A549 (cell line): ENCODE data around the gene G2E3. TPM values are rescaled to one million over a fixed set of nuclear protein-coding genes. Genes with fewer than 3 reads are reported as not detected.
A peak's percentile ranks its signal among the peaks of the same experiment; 100 is the strongest.

ENCODE experiments used
- ATAC-seq, 2 experiments: fragments of 200-7000 bp in 1 of 2; fragments of >200 bp in 1 of 2; cut with Nextera tagmentation in 1 of 2; cut with Tn5 transposase in 1 of 2; 3 replicates each; pipeline versions ENCODE4 v1.8.0 to v1.9.1; 2018 to 2020; ENCODE audit warnings: mild to moderate bottlenecking in 1 of 2, moderate library complexity in 1 of 2
- CTCF ChIA-PET: fragments of 300-600 bp; sonication (Branson Sonifier 250); formaldehyde crosslinking; extraction: SDS; loops from one replicate; lab custom pipeline; 2021; ENCODE audit warnings: antibody characterized with exemption, inconsistent platforms; lab: Yijun Ruan, JAX
- POLR2A ChIA-PET: fragments of 350-600 bp; formaldehyde crosslinking; extraction: SDS; loops from one replicate; lab custom pipeline; 2021; ENCODE audit warnings: antibody characterized with exemption, inconsistent platforms; lab: Yijun Ruan, JAX
- DNase-seq, 2 experiments: peaks; one replicate each; pipeline versions ENCODE4 v3.0.0 to v3.0.0-alpha.2; 2011 to 2016; ENCODE audit warnings: low read depth in 1 of 2, low spot score in 1 of 2
- FAIRE-seq: peaks from 2 replicates; lab custom pipeline; 2011; peaks lifted over from hg19 to GRCh38; lab: Jason Lieb, UNC
- H3K27ac ChIP-seq, 2 experiments: fragments of >200 bp; sonication (Bioruptor Twin); formaldehyde crosslinking; 3 replicates each; pipeline ENCODE4 v1.5.1; 2016 to 2017
- H3K4me1 ChIP-seq: fragments of >200 bp; sonication (Bioruptor Twin); formaldehyde crosslinking; 3 replicates; pipeline ENCODE4 v1.6.1; 2016
- H3K4me2 ChIP-seq: fragments of >200 bp; sonication (Bioruptor Twin); formaldehyde crosslinking; 3 replicates; pipeline ENCODE4 v1.6.1; 2016
- H3K4me3 ChIP-seq: fragments of >200 bp; sonication (Bioruptor Twin); formaldehyde crosslinking; 3 replicates; pipeline ENCODE4 v1.5.1; 2016
- H3K9me3 ChIP-seq: fragments of >200 bp; sonication (Bioruptor Twin); formaldehyde crosslinking; 3 replicates; pipeline ENCODE4 v1.6.1; 2016
- BCL3 ChIP-seq: fragments of >200 bp; sonication (Bioruptor Twin); formaldehyde crosslinking; IDR thresholded peaks from 3 replicates; pipeline ENCODE4 v1.6.1; 2016
- BHLHE40 ChIP-seq: IDR thresholded peaks from 2 replicates; pipeline ENCODE4 v1.6.1; 2012; ENCODE audit warnings: low read depth, low read length, inconsistent platforms
- CEBPB ChIP-seq, 2 experiments: fragments of >200 bp in 1 of 2; sonication (Bioruptor Twin) in 1 of 2; formaldehyde crosslinking in 1 of 2; IDR thresholded peaks; 2 replicates each; pipeline ENCODE4 v1.6.1; 2012 to 2016
- EHF ChIP-seq: fragments of 250-450 bp; sonication (Bioruptor Pico); IDR thresholded peaks from 2 replicates; pipeline ENCODE4 v1.5.0; 2020; ENCODE audit warnings: mild to moderate bottlenecking
- EHMT2 ChIP-seq: fragments of 200-600 bp; sonication (generic); IDR thresholded peaks from 2 replicates; pipeline ENCODE4 v1.6.1; 2016; ENCODE audit warnings: antibody characterized with exemption, low read depth, mild to moderate bottlenecking, moderate library complexity
- FOSL2 ChIP-seq, 2 experiments: fragments of 450-650 bp in 1 of 2; fragments of >200 bp in 1 of 2; sonication (Bioruptor Twin) in 1 of 2; formaldehyde crosslinking; IDR thresholded peaks; 2 replicates each; pipeline versions ENCODE4 v1.5.0 to v1.6.1; 2016 to 2020; ENCODE audit warnings: mild to moderate bottlenecking in 1 of 2, moderate library complexity in 1 of 2
- NFE2L2 ChIP-seq: fragments of 150-350 bp; conservative IDR thresholded peaks from 2 replicates; pipeline ENCODE4 v1.6.1; 2014; ENCODE audit warnings: low read length
- POLR2A ChIP-seq: IDR thresholded peaks from 2 replicates; pipeline ENCODE4 v1.6.1; 2012; ENCODE audit warnings: mild to moderate bottlenecking, low read length
- RFX5 ChIP-seq: fragments of 450-650 bp; IDR thresholded peaks from 2 replicates; pipeline ENCODE4 v1.7.1; 2014; ENCODE audit warnings: antibody characterized with exemption, mild to moderate bottlenecking, moderate library complexity
- ZSCAN20 ChIP-seq: fragments of 250-450 bp; sonication (Bioruptor Pico); IDR thresholded peaks from 2 replicates; pipeline ENCODE4 v1.8.0; 2022; ENCODE audit warnings: mild to moderate bottlenecking, moderate library complexity
- WGBS: methylation state at CpG from one replicate; pipeline ENCODE4 v1.1.6; 2017; ENCODE audit errors: missing lambda C conversion rate; 5-methylcytosine and 5-hydroxymethylcytosine counted together
- polyA plus RNA-seq, 4 experiments: library from polyadenylated mRNA; depleted of rRNA in 3 of 4; stranded (reverse); fragments of >200 nt; fragmentation: RNase III in 1 of 4; extraction: RNeasy Plus Mini Kit Qiagen cat#74134 plus additional on column Dnase treatment in 1 of 4; gene quantifications; 2 replicates in 3 of 4; 3 replicates in 1 of 4; pipeline ENCODE4 v1.2.3, GENCODE V29; 2011 to 2017
- TF ChIP-seq, protein P1 (sequence below): fragments of 200-600 bp; sonication (generic); IDR thresholded peaks from 2 replicates; pipeline ENCODE4 v1.6.1; 2016; ENCODE audit warnings: antibody characterized with exemption, mild to moderate bottlenecking, moderate library complexity
- TF ChIP-seq, protein P2 (sequence below): fragments of 250-450 bp; sonication (Bioruptor Pico); IDR thresholded peaks from 2 replicates; pipeline ENCODE4 v1.5.0; 2020; ENCODE audit warnings: low read depth, mild to moderate bottlenecking, moderate library complexity
- TF ChIP-seq, protein P3 (sequence below): fragments of 450-650 bp; IDR thresholded peaks from 2 replicates; pipeline ENCODE4 v1.6.1; 2014; ENCODE audit warnings: antibody characterized with exemption

Gene G2E3
- polyA plus RNA-seq, 2 of the 4 experiments (the other 2 are of a cell fraction): 18.2 to 27.9 TPM

DNA sequence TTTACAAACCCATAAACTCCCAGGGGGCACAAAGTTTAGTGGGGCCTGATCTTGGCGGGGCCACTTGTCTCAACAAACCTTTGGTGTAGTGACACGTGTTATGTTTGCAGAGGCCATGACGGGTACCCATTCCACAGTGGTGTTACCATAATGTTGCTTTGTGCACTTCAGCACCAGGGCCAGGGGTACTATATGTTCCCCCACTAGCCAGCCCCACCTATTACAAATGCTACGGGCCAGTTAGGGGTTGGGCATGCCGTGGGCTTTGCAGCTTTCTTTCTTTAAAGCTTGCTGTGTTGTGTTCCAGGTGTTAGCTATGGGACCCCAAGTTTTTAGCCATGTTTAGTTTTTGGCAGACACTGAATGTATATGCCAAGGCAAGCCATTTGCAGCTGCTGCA is 30.8 kb upstream of the G2E3 start:
- POLR2A ChIA-PET: interaction anchor here (0.6 kb wide), 1 partner anchor 30 kb away, joined by 3 read pairs; no protein-coding TSS in a partner anchor
- CTCF ChIA-PET: interaction anchor here (0.6 kb wide), 1 partner anchor 11 kb away, joined by 3 read pairs; no protein-coding TSS in a partner anchor
- no peaks in the 10 kb centered on the region for H3K9me3 ChIP-seq
- WGBS: 44% methylated on average over 5 of the region's 5 CpGs
- no peak for TF ChIP-seq FOSL2 (IDR thresholded peaks at IDR 0.05)
- TF ChIP-seq FOSL2 (CRISPR knock-in tag; IDR thresholded peaks at IDR 0.05): no peak
- TF ChIP-seq, protein P1, sequence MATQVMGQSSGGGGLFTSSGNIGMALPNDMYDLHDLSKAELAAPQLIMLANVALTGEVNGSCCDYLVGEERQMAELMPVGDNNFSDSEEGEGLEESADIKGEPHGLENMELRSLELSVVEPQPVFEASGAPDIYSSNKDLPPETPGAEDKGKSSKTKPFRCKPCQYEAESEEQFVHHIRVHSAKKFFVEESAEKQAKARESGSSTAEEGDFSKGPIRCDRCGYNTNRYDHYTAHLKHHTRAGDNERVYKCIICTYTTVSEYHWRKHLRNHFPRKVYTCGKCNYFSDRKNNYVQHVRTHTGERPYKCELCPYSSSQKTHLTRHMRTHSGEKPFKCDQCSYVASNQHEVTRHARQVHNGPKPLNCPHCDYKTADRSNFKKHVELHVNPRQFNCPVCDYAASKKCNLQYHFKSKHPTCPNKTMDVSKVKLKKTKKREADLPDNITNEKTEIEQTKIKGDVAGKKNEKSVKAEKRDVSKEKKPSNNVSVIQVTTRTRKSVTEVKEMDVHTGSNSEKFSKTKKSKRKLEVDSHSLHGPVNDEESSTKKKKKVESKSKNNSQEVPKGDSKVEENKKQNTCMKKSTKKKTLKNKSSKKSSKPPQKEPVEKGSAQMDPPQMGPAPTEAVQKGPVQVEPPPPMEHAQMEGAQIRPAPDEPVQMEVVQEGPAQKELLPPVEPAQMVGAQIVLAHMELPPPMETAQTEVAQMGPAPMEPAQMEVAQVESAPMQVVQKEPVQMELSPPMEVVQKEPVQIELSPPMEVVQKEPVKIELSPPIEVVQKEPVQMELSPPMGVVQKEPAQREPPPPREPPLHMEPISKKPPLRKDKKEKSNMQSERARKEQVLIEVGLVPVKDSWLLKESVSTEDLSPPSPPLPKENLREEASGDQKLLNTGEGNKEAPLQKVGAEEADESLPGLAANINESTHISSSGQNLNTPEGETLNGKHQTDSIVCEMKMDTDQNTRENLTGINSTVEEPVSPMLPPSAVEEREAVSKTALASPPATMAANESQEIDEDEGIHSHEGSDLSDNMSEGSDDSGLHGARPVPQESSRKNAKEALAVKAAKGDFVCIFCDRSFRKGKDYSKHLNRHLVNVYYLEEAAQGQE: peak; percentile 53; the same call in 1 of the 2 replicates
- no peak overlapping the region for H3K27ac ChIP-seq
- no peaks in the 10 kb centered on the region for H3K4me1 ChIP-seq
- no peak for ATAC-seq
- FAIRE-seq: no peak
- no peak overlapping the region for H3K4me2 ChIP-seq
- H3K4me3 ChIP-seq: no peak overlapping the region
- no peak for DNase-seq

- ATAC-seq (no peak), FAIRE-seq (no peak), DNase-seq (no peak)
- no peaks in the 10 kb centered on the region for H3K9me3 ChIP-seq
- H3K27ac ChIP-seq: no peak overlapping the region
- CTCF ChIA-PET: interaction anchor here (1.4 kb wide), 1 partner anchor 9 kb away, joined by 5 read pairs; no protein-coding TSS in a partner anchor
- TF ChIP-seq, protein P2, sequence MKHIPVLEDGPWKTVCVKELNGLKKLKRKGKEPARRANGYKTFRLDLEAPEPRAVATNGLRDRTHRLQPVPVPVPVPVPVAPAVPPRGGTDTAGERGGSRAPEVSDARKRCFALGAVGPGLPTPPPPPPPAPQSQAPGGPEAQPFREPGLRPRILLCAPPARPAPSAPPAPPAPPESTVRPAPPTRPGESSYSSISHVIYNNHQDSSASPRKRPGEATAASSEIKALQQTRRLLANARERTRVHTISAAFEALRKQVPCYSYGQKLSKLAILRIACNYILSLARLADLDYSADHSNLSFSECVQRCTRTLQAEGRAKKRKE (CRISPR knock-in tag): no peak
- TF ChIP-seq BHLHE40: no peak
- TF ChIP-seq EHF (CRISPR knock-in tag): no peak
- TF ChIP-seq NFE2L2: no peak
- no peak for TF ChIP-seq FOSL2 (IDR thresholded peaks at IDR 0.05)
- no peak for TF ChIP-seq FOSL2 (CRISPR knock-in tag; IDR thresholded peaks at IDR 0.05)
- TF ChIP-seq, protein P3, sequence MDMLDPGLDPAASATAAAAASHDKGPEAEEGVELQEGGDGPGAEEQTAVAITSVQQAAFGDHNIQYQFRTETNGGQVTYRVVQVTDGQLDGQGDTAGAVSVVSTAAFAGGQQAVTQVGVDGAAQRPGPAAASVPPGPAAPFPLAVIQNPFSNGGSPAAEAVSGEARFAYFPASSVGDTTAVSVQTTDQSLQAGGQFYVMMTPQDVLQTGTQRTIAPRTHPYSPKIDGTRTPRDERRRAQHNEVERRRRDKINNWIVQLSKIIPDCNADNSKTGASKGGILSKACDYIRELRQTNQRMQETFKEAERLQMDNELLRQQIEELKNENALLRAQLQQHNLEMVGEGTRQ: no peak
- TF ChIP-seq ZSCAN20 (CRISPR knock-in tag): no peak
- no peak for TF ChIP-seq POLR2A
- TF ChIP-seq BCL3: no peak
- H3K4me1 ChIP-seq: no peaks in the 10 kb centered on the region
- H3K4me3 ChIP-seq: no peak overlapping the region
- 62% methylated on average over 12 of the region's 12 CpGs for WGBS
- POLR2A ChIA-PET: no interaction called here
- no peak overlapping the region for H3K4me2 ChIP-seq
These were observed 29.9 kb upstream of the G2E3 start for GRCh38 chr14:30528778-30529642.

GRCh38 chr14:30532264-30532663 is 26.7 kb upstream of the G2E3 start:
- ChIA-PET CTCF (interaction anchor here (1.2 kb wide), 1 partner anchor 9 kb away, joined by 3 read pairs; no protein-coding TSS in a partner anchor), POLR2A (no interaction called here)
- Histone ChIP-seq H3K9me3 (no peaks in the 10 kb centered on the region), H3K4me3 (no peak overlapping the region), H3K27ac (no peak overlapping the region), H3K4me2 (no peak overlapping the region), H3K4me1 (no peaks in the 10 kb centered on the region)
- FAIRE-seq (no peak), DNase-seq (no peak), ATAC-seq (no peak)
- 79% methylated on average over 5 of the region's 5 CpGs for WGBS
- TF ChIP-seq CEBPB (IDR thresholded peaks at IDR 0.05): peak in 1 of 2 experiments; percentile 54; a peak in 1 of 4 replicates
- no peak for TF ChIP-seq EHMT2
- no peak for TF ChIP-seq BHLHE40
- no peak for TF ChIP-seq RFX5
- no peak for TF ChIP-seq EHF (CRISPR knock-in tag)
